DND-41 (cell line): ENCODE measurements around the gene C17orf107.

Experiments used
- CTCF ChIP-seq: IDR thresholded peaks from 2 replicates; pipeline ENCODE4 v1.5.1; 2012; ENCODE audit warnings: borderline replicate concordance, low read length, moderate library complexity, mild to moderate bottlenecking; ENCODE audit not compliant: poor library complexity, severe bottlenecking; ENCODE audit errors: extremely low read depth
- EZH2 ChIP-seq: IDR thresholded peaks from 3 replicates; pipeline ENCODE4 v1.6.1; 2012; ENCODE audit warnings: borderline replicate concordance, low read depth, mild to moderate bottlenecking, moderate library complexity, low read length, inconsistent platforms; ENCODE audit not compliant: severe bottlenecking

DNA sequence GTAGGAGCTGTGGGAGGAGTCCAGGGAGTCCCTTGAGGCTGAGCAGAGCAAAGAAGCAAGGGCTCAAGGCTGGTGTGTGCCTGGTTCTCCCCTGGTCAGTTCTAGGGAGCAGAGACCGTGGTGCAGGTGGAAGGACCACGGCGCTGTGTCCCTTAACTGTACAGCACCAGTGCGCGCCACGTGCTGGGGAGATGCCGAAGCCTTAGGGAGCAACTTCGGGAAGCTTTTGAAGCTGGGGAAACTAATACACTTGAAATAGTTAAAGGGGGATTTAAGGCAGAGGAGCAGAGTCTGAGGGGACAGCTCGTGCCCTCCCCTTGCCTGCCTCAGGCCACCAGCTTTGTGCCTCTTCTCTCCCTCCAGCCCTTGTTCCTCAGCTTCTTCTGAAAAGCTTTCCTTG lies 38.7 kb upstream of the C17orf107 start:
- TF ChIP-seq CTCF (no peak), EZH2 (no peak)
